Prostate gland (tissue), 2 donors: Measurements from ENCODE around the gene LAMP2. TPM values are rescaled to one million over a fixed set of nuclear protein-coding genes. Genes with fewer than 3 reads are reported as not detected.

Experiments used
- DNase-seq: peaks from one replicate; pipeline ENCODE4 v3.0.0-alpha.2; 2019; ENCODE audit warnings: low spot score
- H3K27ac ChIP-seq, 2 donors: fragments of 200-600 bp; sonication (generic); 2 replicates each; pipeline ENCODE4 v1.5.1; 2017 to 2019
- H3K27me3 ChIP-seq: fragments of 200-600 bp; sonication (generic); replicated peaks from 2 replicates; pipeline ENCODE4 v1.5.1; 2019; ENCODE audit not compliant: insufficient read depth
- H3K36me3 ChIP-seq, 2 donors: fragments of 200-600 bp; sonication (generic); 1 replicate in 1 of 2; 2 replicates in 1 of 2; pipeline versions ENCODE4 v1.5.1 to v1.8.1; 2017 to 2019
- H3K4me1 ChIP-seq: fragments of 200-600 bp; sonication (generic); replicated peaks from 2 replicates; pipeline ENCODE4 v1.5.1; 2019
- H3K4me3 ChIP-seq, 2 donors: fragments of 200-600 bp; sonication (generic); 2 replicates each; pipeline ENCODE4 v1.5.1; 2017 to 2019
- H3K9me3 ChIP-seq: fragments of 200-600 bp; sonication (generic); 2 replicates; pipeline ENCODE4 v1.5.1; 2017
- CTCF ChIP-seq, 4 experiments: fragments of 200-600 bp in 2 of 4; fragments of 450-650 bp in 2 of 4; sonication (generic) in 2 of 4; IDR thresholded peaks; 1 replicate in 3 of 4; 2 replicates in 1 of 4; pipeline ENCODE4 v1.5.1; 2016 to 2019; ENCODE audit warnings: antibody characterized with exemption in 4 of 4, mild to moderate bottlenecking in 2 of 4, moderate library complexity in 2 of 4
- POLR2A ChIP-seq: fragments of 450-650 bp; IDR thresholded peaks from one replicate; pipeline ENCODE4 v1.6.1; 2016; ENCODE audit warnings: antibody characterized with exemption, mild to moderate bottlenecking
- POLR2AphosphoS5 ChIP-seq: sonication (generic); formaldehyde crosslinking; IDR thresholded peaks from one replicate; pipeline ENCODE4 v1.6.1; 2017; ENCODE audit warnings: antibody characterized with exemption
- WGBS: methylation state at CpG from one replicate; pipeline ENCODE4 v1.1.5; 2018; 5-methylcytosine and 5-hydroxymethylcytosine counted together
- intact Hi-C: fragments of 100-400 bp; cut with DNase I; formaldehyde crosslinking; loops from one replicate; pipeline ENCODE4 v1.14.2; 2022
- total RNA-seq, 2 donors: library from RNA; depleted of rRNA; stranded (reverse); fragments of >200 nt; gene quantifications; one replicate each; pipeline ENCODE4 v1.1.0, GENCODE V29; 2016

LAMP2 gene
- total RNA-seq: 100 to 1,000 TPM; 156 to 269 TPM

DNA sequence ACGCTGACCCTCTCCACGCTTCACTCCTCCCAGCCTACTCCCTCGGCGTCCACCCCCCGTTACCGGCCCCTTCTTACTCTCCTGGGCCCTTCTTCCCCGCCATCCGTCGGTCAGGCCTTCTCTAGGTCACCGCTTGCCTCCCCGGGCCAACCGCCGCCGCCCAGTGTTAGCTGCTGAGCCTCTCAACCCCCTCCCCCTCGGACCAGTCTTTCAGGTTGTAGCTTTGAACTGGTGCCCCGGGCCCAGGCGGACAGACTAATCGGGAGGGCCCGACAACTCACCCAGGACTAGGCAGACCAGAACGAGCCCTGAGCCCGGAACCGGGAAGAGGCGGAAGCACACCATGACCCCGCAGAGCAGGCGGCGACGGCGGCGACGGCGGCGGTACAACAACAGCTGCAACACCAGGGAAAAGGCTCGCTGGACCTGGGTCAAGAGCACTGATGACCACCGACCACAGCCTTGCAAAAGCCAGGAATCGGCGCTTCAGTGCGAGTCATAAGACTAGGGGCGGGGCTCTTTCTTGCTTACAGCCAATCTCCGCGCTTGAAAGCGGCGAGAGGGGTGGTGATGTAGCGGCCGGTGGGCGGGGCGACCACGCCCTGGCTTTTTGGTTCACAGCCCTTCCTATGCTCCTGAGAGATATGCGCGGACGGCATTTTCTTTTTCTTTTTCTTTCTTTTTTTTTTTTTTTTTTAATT is at the start of gene LAMP2:
TSS of gene LAMP2 (minus strand) at position 472 of the 701 bp plus-strand sequence. CDS start at position 345, 127 bp downstream.
- intact Hi-C loops: no loop called here
- Histone ChIP-seq H3K9me3 (no peaks in the 10 kb centered on the region), H3K36me3 (no peaks in the 10 kb centered on the region), H3K4me1 (no peaks in the 10 kb centered on the region), H3K27me3 (no peaks in the 10 kb centered on the region), H3K4me3 (peak within 1 kb of the TSS; percentile 54 to 55), H3K27ac (peak within 1 kb of the TSS; percentile 91 to 92)
- TF ChIP-seq CTCF (IDR thresholded peaks at IDR 0.05) (no peak), POLR2AphosphoS5 (peak; percentile 87), POLR2A (peak; percentile 76)
- peak; percentile 87 for DNase-seq
- whole genome bisulfite sequencing: 1% methylated on average over 48 of the region's 50 CpGs

DNA sequence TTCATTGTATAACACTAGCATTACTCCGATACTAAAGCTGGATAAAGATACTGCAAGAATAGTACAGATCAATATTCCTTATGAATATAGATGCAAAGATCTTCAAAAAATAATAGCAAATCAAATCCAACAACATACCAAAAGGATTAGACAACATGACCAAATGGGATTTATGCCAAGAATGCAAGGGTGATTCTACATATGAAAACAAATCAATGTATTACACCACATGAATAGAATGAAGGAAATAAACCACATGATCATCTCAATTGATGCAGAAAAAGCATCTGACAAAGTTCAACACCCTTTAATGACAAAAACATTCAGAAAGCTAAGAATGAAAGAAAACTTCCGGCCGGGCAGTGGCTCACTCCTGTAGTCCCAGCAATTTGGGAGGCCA is 48.8 kb upstream of the LAMP2 start:
- no peak overlapping the region for H3K27ac ChIP-seq
- DNase-seq: no peak
- H3K9me3 ChIP-seq: no peaks in the 10 kb centered on the region
- 93% methylated on average over 3 of the region's 3 CpGs for WGBS
- no peak overlapping the region for H3K4me3 ChIP-seq
- H3K27me3 ChIP-seq: no peaks in the 10 kb centered on the region
- no peaks in the 10 kb centered on the region for H3K4me1 ChIP-seq
- intact Hi-C loops: no loop called here
- H3K36me3 ChIP-seq: no peaks in the 10 kb centered on the region
- TF ChIP-seq CTCF (IDR thresholded peaks at IDR 0.05) (no peak), POLR2A (no peak), POLR2AphosphoS5 (no peak)

DNA sequence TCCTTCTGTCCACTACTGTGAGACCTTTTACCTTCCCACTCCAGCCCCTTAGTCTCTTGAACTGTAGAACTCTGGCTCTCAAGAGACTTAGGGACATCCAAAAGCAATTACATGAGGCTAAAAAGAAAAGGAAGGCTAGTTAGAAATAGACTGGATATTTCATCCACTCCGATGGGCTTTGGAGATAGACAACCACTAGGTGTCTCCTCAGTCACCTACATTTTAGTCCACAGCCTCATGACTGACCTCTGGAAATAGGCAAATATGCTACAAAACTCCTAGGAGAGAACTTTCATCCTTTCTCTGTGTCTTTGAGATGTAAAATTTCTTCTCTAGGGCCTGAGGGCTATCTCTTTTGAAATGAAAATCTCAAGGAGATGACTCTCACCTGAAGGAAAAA is 45.1 kb upstream of the LAMP2 start:
- Histone ChIP-seq H3K9me3 (no peaks in the 10 kb centered on the region), H3K27me3 (no peaks in the 10 kb centered on the region), H3K36me3 (no peaks in the 10 kb centered on the region), H3K27ac (no peak overlapping the region), H3K4me1 (no peaks in the 10 kb centered on the region), H3K4me3 (no peak overlapping the region)
- WGBS: 54% methylated on average over 1 of the region's 1 CpG
- DNase-seq: no peak
- intact Hi-C loops: no loop called here
- TF ChIP-seq CTCF (IDR thresholded peaks at IDR 0.05) (no peak), POLR2A (no peak), POLR2AphosphoS5 (no peak)

DNA sequence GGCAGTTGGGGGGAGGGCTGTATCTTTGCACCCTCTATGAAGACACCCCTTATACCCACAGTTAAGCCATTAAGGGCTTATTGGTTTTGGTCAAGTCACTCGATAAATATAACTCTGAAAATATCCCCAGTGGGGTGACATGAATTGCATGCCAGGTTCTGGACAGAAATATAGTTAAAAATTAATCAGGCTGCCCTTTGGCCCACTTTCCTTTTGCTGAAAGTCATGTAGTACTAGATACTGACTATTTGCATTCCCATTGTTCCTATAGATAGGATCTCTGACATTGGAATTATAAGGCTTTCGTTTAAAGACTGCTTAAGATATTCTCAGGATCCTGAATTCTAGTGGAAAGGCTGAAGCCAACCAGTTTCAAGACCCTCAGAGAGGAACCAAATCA is 43.5 kb upstream of the LAMP2 start:
- no peak for DNase-seq
- no peaks in the 10 kb centered on the region for H3K4me1 ChIP-seq
- intact Hi-C loops: no loop called here
- H3K27me3 ChIP-seq: no peaks in the 10 kb centered on the region
- H3K4me3 ChIP-seq: no peak overlapping the region
- no peak for TF ChIP-seq POLR2AphosphoS5
- TF ChIP-seq POLR2A: no peak
- TF ChIP-seq CTCF (IDR thresholded peaks at IDR 0.05): no peak
- no peaks in the 10 kb centered on the region for H3K9me3 ChIP-seq
- no peak overlapping the region for H3K27ac ChIP-seq
- H3K36me3 ChIP-seq: no peaks in the 10 kb centered on the region
- 67% methylated on average over 2 of the region's 2 CpGs for WGBS

DNA sequence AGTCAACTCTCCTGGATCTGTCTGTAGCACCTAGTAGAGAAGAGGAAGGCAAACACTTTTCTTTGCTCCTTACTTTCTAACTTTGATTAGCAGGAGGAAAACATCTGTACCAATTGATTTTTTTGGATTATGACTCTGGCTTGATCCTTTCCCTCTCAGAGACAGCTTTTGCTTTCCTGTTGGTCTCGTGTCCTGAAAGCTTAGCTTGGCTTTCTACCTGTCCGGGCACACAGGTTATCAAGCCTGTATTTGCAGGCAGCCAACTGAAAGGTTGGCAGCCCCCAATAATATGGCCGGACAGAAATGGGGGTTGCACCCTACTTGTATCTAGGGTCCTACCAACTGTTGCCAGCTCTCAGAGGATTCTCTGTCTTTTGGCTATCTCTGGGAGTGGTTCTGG is 43.1 kb upstream of the LAMP2 start:
- 100% methylated on average over 3 of the region's 3 CpGs for WGBS
- Histone ChIP-seq H3K9me3 (no peaks in the 10 kb centered on the region), H3K4me3 (no peak overlapping the region), H3K36me3 (no peaks in the 10 kb centered on the region), H3K27ac (no peak overlapping the region), H3K4me1 (no peaks in the 10 kb centered on the region), H3K27me3 (no peaks in the 10 kb centered on the region)
- intact Hi-C loops: no loop called here
- no peak for DNase-seq
- no peak for TF ChIP-seq CTCF (IDR thresholded peaks at IDR 0.05)
- no peak for TF ChIP-seq POLR2AphosphoS5
- TF ChIP-seq POLR2A: no peak
